Measurements from ENCODE around the gene PIGH. TPM values are rescaled to one million over a fixed set of nuclear protein-coding genes. Genes with fewer than 3 reads are reported as not detected.

PIGH gene
- total and polyA plus RNA-seq, 10 of the 15 experiments (the other 5 are each of a cell fraction or from before 2014, with no cell fraction given): 15.5 to 46.6 (median 22.3) TPM

DNA sequence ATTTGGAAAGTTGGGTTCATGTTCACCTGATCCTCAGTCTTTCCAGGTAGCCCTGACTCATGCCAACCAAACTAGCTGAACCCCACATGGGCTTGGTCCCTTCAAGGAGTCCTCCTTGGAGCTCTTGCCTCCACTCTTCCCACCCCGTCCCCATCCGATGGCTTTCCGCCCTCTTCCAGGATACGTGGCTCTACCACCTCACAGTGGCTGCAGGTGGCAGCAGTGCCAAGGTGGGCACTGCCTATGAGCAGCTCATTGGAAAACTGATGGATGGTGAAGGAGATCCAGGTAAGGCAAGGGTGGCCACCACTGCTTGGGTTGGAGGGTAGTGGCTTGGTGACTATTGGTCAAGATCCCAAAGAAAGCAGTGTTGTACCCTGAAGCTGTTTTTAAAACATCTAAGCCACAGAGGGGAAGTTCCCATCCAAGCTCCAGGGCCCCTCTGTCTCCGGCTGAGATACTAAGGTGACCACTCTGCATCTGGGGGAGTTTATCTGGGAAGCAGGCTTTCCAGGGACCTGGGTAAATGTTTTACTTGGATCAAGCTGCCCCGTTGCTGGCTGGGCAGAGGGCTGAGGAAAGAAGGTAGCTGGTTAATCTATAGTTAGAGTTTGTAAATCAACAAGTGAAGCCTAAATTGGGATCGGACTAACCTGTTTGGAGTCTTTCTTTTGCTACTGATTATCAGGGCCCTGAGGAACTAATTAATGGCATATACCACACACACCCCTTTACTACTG, 23.7 kb downstream of the PIGH start:
- ChIA-PET POLR2A (no interaction called here), SMC1A (ENCODE audit: uncharacterized antibody, unreplicated experiment) (interaction anchor here (0.5 to 1.6 kb wide), 11 partner anchors 10 to 1408 kb away, joined by 3 to 6 read pairs (median 3); no protein-coding TSS in a partner anchor), CTCF (interaction anchor here (1.0 to 27.6 kb wide), 6 partner anchors 9 to 152 kb away, joined by 3 to 583 read pairs (median 7); partner anchors contain the start of gene RDH12), RAD21 (ENCODE audit: unreplicated experiment) (interaction anchor here (0.7 to 1.4 kb wide), 4 partner anchors 10 to 149 kb away, joined by 3 to 5 read pairs (median 4); no protein-coding TSS in a partner anchor)
- no peaks in the 10 kb centered on the region for H3K9me3 ChIP-seq (replicated peaks; ENCODE audit: control insufficient read depth, insufficient read depth, low read length)
- in situ Hi-C loops (cut with MboI): no loop called here
- ATAC-seq: no peak
- WGBS (ENCODE audit: insufficient coverage, insufficient replicate concordance, low lambda C conversion rate, missing lambda C conversion rate): 70% methylated on average over 7 of the region's 7 CpGs
- no peak for TF ChIP-seq KDM1A (IDR thresholded peaks at IDR 0.05; ENCODE audit: borderline replicate concordance)
- TF ChIP-seq RUNX3 (IDR thresholded peaks at IDR 0.05; ENCODE audit: low read length): no peak
- H3K4me1 ChIP-seq (ENCODE audit: control insufficient read depth, insufficient read depth, low read length): no peaks in the 10 kb centered on the region
- FAIRE-seq: no peak
- H2AFZ ChIP-seq (ENCODE audit: control insufficient read depth, low read depth, low read length): no peak overlapping the region
- no peak for DNase-seq (ENCODE audit: low read depth, low spot score)
- intact Hi-C loops (cut with micrococcal nuclease; ENCODE audit: unreplicated experiment): no loop called here
- no peaks in the 10 kb centered on the region for H3K27me3 ChIP-seq (replicated peaks in 1 of 2; ENCODE audit: control insufficient read depth in 2 of 2, insufficient read depth in 2 of 2, low read length in 1 of 2)
- no peaks in the 10 kb centered on the region for H3K79me2 ChIP-seq (ENCODE audit: control insufficient read depth, insufficient read depth, low read length)
- H3K27ac ChIP-seq (ENCODE audit: control insufficient read depth, insufficient read depth): no peak overlapping the region
- H3K9ac ChIP-seq (ENCODE audit: control insufficient read depth, insufficient read depth, low read length): no peak overlapping the region
- peaks cover 2% of the 10 kb centered on the region; the same call in 1 of the 2 replicates for H4K20me1 ChIP-seq (ENCODE audit: control insufficient read depth, insufficient read depth)
- no peaks in the 10 kb centered on the region for H3K36me3 ChIP-seq (ENCODE audit: control insufficient read depth in 2 of 2, insufficient read depth in 2 of 2, low read length in 1 of 2)
- H3K4me3 ChIP-seq: no peak overlapping the region
- no peak overlapping the region for H3K4me2 ChIP-seq (ENCODE audit: control insufficient read depth, insufficient read depth)
- BruUV-seq (replicated peaks): no TSS peak

GRCh38 chr14:67575684-67576083, 24.4 kb downstream of the PIGH start:
- 18% methylated on average over 9 of the region's 9 CpGs for WGBS (ENCODE audit: insufficient coverage, insufficient replicate concordance, low lambda C conversion rate, missing lambda C conversion rate)
- ATAC-seq (peak; percentile 47; the same call in 1 of the 3 replicates), FAIRE-seq (no peak), DNase-seq (ENCODE audit: low read depth, low spot score) (no peak)
- H3K4me1 ChIP-seq (ENCODE audit: control insufficient read depth, insufficient read depth, low read length): no peaks in the 10 kb centered on the region
- in situ Hi-C loops (cut with MboI) (no loop called here), intact Hi-C loops (cut with micrococcal nuclease; ENCODE audit: unreplicated experiment) (no loop called here)
- no peaks in the 10 kb centered on the region for H3K9me3 ChIP-seq (replicated peaks; ENCODE audit: control insufficient read depth, insufficient read depth, low read length)
- H3K9ac ChIP-seq (ENCODE audit: control insufficient read depth, insufficient read depth, low read length): no peak overlapping the region
- CTCF ChIA-PET: interaction anchor here (1.3 to 27.6 kb wide), 3 partner anchors 8 to 152 kb away, joined by 3 to 583 read pairs (median 359); partner anchors contain the start of gene RDH12
- no peaks in the 10 kb centered on the region for H3K36me3 ChIP-seq (ENCODE audit: control insufficient read depth in 2 of 2, insufficient read depth in 2 of 2, low read length in 1 of 2)
- no peak overlapping the region for H3K27ac ChIP-seq (ENCODE audit: control insufficient read depth, insufficient read depth)
- H2AFZ ChIP-seq (ENCODE audit: control insufficient read depth, low read depth, low read length): no peak overlapping the region
- H3K27me3 ChIP-seq (replicated peaks in 1 of 2; ENCODE audit: control insufficient read depth in 2 of 2, insufficient read depth in 2 of 2, low read length in 1 of 2): no peaks in the 10 kb centered on the region
- H3K4me3 ChIP-seq: no peak overlapping the region
- SMC1A ChIA-PET (ENCODE audit: uncharacterized antibody, unreplicated experiment): interaction anchor here (0.6 to 1.6 kb wide), 7 partner anchors 10 to 1409 kb away, joined by 3 to 6 read pairs (median 3); no protein-coding TSS in a partner anchor
- H3K79me2 ChIP-seq (ENCODE audit: control insufficient read depth, insufficient read depth, low read length): no peaks in the 10 kb centered on the region
- no TSS peak for BruUV-seq (replicated peaks)
- no peak overlapping the region for H3K4me2 ChIP-seq (ENCODE audit: control insufficient read depth, insufficient read depth)
- peaks cover 2% of the 10 kb centered on the region; the same call in 1 of the 2 replicates for H4K20me1 ChIP-seq (ENCODE audit: control insufficient read depth, insufficient read depth)
- POLR2A ChIA-PET: no interaction called here
- RAD21 ChIA-PET (ENCODE audit: unreplicated experiment): interaction anchor here (1.4 kb wide), 2 partner anchors 129 to 148 kb away, joined by 5 read pairs; no protein-coding TSS in a partner anchor
- TF ChIP-seq RB1 (IDR thresholded peaks at IDR 0.05; ENCODE audit: borderline replicate concordance): no peak
- no peak for TF ChIP-seq ZZZ3 (IDR thresholded peaks at IDR 0.05; ENCODE audit: control insufficient read depth, insufficient read length, low read depth)
- TF ChIP-seq PAX5 (IDR thresholded peaks at IDR 0.05; ENCODE audit: borderline replicate concordance, low read depth, low read length): no peak
- no peak for TF ChIP-seq SUPT20H (IDR thresholded peaks at IDR 0.05; ENCODE audit: borderline replicate concordance, control insufficient read depth, low read depth, low read length)
- TF ChIP-seq SUZ12 (IDR thresholded peaks at IDR 0.05; ENCODE audit: unreplicated experiment): no peak
- no peak for TF ChIP-seq ZNF384 (IDR thresholded peaks at IDR 0.05; ENCODE audit: borderline replicate concordance, low read depth, low read length)
- no peak for TF ChIP-seq TCF3 (IDR thresholded peaks at IDR 0.05; ENCODE audit: borderline replicate concordance, insufficient read depth, low read depth, low read length)
- TF ChIP-seq REST (IDR thresholded peaks at IDR 0.05; ENCODE audit: low read depth, low read length): no peak
- no peak for TF ChIP-seq RUNX3 (IDR thresholded peaks at IDR 0.05; ENCODE audit: low read length)
- no peak for TF ChIP-seq NBN (IDR thresholded peaks at IDR 0.05)
- TF ChIP-seq CHD2 (IDR thresholded peaks at IDR 0.05; ENCODE audit: borderline replicate concordance, low read depth, low read length): no peak
- TF ChIP-seq STAT1 (conservative IDR thresholded peaks at IDR 0.05): no peak
